GM12872 (cell line): Measurements from ENCODE around the gene ANO1.

Source experiments
- CTCF ChIP-seq: IDR thresholded peaks from 3 replicates; pipeline ENCODE4 v1.5.1; 2011; ENCODE audit warnings: low read depth, mild to moderate bottlenecking, low read length, moderate library complexity; ENCODE audit not compliant: insufficient read depth

ANO1 gene

GRCh38 chr11:70201882-70202861 is 124.1 kb downstream of the ANO1 start:
- TF ChIP-seq CTCF: no peak

GRCh38 chr11:70202920-70203750 is 125.0 kb downstream of the ANO1 start, which contains the start of gene FADD:
Gene FADD (plus strand): TSS chr11:70203296. CDS start chr11:70203460, 164 bp downstream.
- no peak for TF ChIP-seq CTCF

GRCh38 chr11:70203751-70204465 is 125.8 kb downstream of the ANO1 start:
- no peak for TF ChIP-seq CTCF

GRCh38 chr11:70204466-70204799 is 126.3 kb downstream of the ANO1 start:
- TF ChIP-seq CTCF: no peak

GRCh38 chr11:70205049-70205725 is 127.1 kb downstream of the ANO1 start:
- no peak for TF ChIP-seq CTCF

GRCh38 chr11:70205766-70206165 is 127.6 kb downstream of the ANO1 start:
- TF ChIP-seq CTCF: no peak
